ENCODE results near the gene CEP128.

DNA sequence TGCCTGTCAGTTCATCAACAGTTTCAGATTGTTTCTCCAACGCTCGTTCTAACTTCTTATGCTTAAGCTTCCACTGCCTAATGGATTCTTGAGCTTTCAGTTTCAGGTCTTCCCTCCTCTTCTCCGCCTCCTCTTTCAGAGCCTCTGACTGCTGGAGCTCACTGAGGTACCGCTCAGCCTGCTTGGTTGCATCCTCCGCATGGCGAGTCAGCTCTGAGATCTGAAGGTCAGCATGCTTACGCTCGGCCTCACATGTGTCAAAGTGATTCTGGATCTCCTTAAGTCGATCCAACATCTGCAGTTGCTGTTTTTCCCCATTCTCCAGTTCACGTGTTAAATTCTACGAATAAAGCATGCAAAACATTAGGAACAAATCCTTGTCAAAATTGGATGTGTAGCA is 148.8 kb downstream of the CEP128 start:
- TF ChIP-seq, protein P1, sequence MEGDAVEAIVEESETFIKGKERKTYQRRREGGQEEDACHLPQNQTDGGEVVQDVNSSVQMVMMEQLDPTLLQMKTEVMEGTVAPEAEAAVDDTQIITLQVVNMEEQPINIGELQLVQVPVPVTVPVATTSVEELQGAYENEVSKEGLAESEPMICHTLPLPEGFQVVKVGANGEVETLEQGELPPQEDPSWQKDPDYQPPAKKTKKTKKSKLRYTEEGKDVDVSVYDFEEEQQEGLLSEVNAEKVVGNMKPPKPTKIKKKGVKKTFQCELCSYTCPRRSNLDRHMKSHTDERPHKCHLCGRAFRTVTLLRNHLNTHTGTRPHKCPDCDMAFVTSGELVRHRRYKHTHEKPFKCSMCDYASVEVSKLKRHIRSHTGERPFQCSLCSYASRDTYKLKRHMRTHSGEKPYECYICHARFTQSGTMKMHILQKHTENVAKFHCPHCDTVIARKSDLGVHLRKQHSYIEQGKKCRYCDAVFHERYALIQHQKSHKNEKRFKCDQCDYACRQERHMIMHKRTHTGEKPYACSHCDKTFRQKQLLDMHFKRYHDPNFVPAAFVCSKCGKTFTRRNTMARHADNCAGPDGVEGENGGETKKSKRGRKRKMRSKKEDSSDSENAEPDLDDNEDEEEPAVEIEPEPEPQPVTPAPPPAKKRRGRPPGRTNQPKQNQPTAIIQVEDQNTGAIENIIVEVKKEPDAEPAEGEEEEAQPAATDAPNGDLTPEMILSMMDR (optimal IDR thresholded peaks at IDR 0.05 in 1 of 3, IDR thresholded peaks at IDR 0.05 in 1 of 3, conservative IDR thresholded peaks at IDR 0.05 in 1 of 3; ENCODE audit: extremely low read depth in 1 of 3, insufficient read depth in 2 of 3, low read length in 3 of 3), result no peak
- TF ChIP-seq EZH2 (IDR thresholded peaks at IDR 0.05; ENCODE audit: low read length), result no peak
